Measurements from ENCODE around the gene PGP. TPM values are rescaled to one million over a fixed set of nuclear protein-coding genes. Genes with fewer than 3 reads are reported as not detected.

The PGP gene
- total RNA-seq, 1 experiment from 2014 or later: 38.3 TPM

- no peaks in the 10 kb centered on the region for H3K79me1 ChIP-seq (ENCODE audit: insufficient read depth, low read depth, low read length, poor library complexity, severe bottlenecking)
- H2BK20ac ChIP-seq (ENCODE audit: low read depth, low read length, poor library complexity, severe bottlenecking): no peak overlapping the region
- no peaks in the 10 kb centered on the region for H4K20me1 ChIP-seq (ENCODE audit: control insufficient read depth, insufficient read depth, insufficient read length)
- peaks cover 7% of the 10 kb centered on the region for H3K23me2 ChIP-seq (ENCODE audit: insufficient read length, low read depth, low read length, poor library complexity, severe bottlenecking)
- peak; percentile 56 for DNase-seq
- H2BK5ac ChIP-seq (ENCODE audit: insufficient read length, low read length): no peak overlapping the region
- H4K91ac ChIP-seq (ENCODE audit: insufficient read length, low read depth, low read length): no peak overlapping the region
- no peak overlapping the region for H4K8ac ChIP-seq (replicated peaks; ENCODE audit: insufficient read length, low read depth, low read length)
- H2BK15ac ChIP-seq (ENCODE audit: low read depth, low read length): no peak overlapping the region
- no CpG with 5 or more reads among the region's 49 CpGs for WGBS (ENCODE audit: extremely low coverage, insufficient read length, low lambda C conversion rate)
- H2AK5ac ChIP-seq (ENCODE audit: insufficient read length, low read length): no peak overlapping the region
- no peak overlapping the region for H3K14ac ChIP-seq (ENCODE audit: insufficient read depth, low read length)
- Mint-ChIP-seq H3K36me3 (ENCODE audit: insufficient read depth in 1 of 3, low read depth in 3 of 3) (no peaks in the 10 kb centered on the region), H3K4me1 (peaks cover 4% of the 10 kb centered on the region in 2 experiments; a peak in 1 of 4 replicates), H3K27me3 (ENCODE audit: low read depth) (peaks cover 38% of the 10 kb centered on the region), H3K27ac (no peak overlapping the region), H3K9me3 (no peaks in the 10 kb centered on the region), H3K4me3 (peak overlapping the region; percentile 58 to 83)
- H3K9ac ChIP-seq (ENCODE audit: extremely low read depth, insufficient read length, low read length): no peak overlapping the region
- H3K4me1 ChIP-seq (ENCODE audit: insufficient read depth, low read length): no peaks in the 10 kb centered on the region
- H3K56ac ChIP-seq (ENCODE audit: insufficient read length, low read depth, low read length): no peak overlapping the region
- H3K27me3 ChIP-seq (ENCODE audit: insufficient read depth, low read length): peaks cover 8% of the 10 kb centered on the region; the same call in 1 of the 2 replicates
- H3T11ph ChIP-seq (ENCODE audit: low read length): no peak overlapping the region
- H3K4me2 ChIP-seq (ENCODE audit: insufficient read depth, insufficient read length, low read length): peak overlapping the region; percentile 42
- no peaks in the 10 kb centered on the region for H3K79me2 ChIP-seq (ENCODE audit: insufficient read depth, low read length)
- no peak overlapping the region for H2AFZ ChIP-seq (ENCODE audit: low read length)
- H2BK120ac ChIP-seq (ENCODE audit: low read depth, low read length, poor library complexity, severe bottlenecking): no peak overlapping the region
- TF ChIP-seq CTCF (conservative IDR thresholded peaks at IDR 0.05): no peak
- no peak overlapping the region for H3K23ac ChIP-seq (ENCODE audit: insufficient read length, low read depth, low read length)
- no peak overlapping the region for H3K4ac ChIP-seq (ENCODE audit: low read depth, low read length)
- no peak overlapping the region for H4K5ac ChIP-seq (ENCODE audit: insufficient read length, low read depth, low read length)
- H3K9me3 ChIP-seq (ENCODE audit: control insufficient read depth, low read depth, low read length): no peaks in the 10 kb centered on the region
- no peak overlapping the region for H3K27ac ChIP-seq (ENCODE audit: insufficient read length, low read depth, low read length)
- H3K18ac ChIP-seq (ENCODE audit: insufficient read length, low read depth, low read length): no peak overlapping the region
- no peak overlapping the region for H2BK12ac ChIP-seq (ENCODE audit: insufficient read length, low read depth, low read length)
Observed at GRCh38 chr16:2195322-2196161, 19.1 kb downstream of the PGP start.

Measured in H9 (cell line).